Endodermal cell (in vitro differentiated cells): Measurements from ENCODE around the gene RCAN2. TPM values are rescaled to one million over a fixed set of nuclear protein-coding genes. Genes with fewer than 3 reads are reported as not detected.

Experiments used
- DNase-seq: peaks from one replicate; pipeline ENCODE4 v3.0.0-alpha.2; 2017
- H3K27ac ChIP-seq: 2 replicates; pipeline ENCODE4 v1.5.1; 2013; ENCODE audit warnings: mild to moderate bottlenecking, low read depth, low read length, moderate library complexity
- H3K27me3 ChIP-seq: 2 replicates; pipeline ENCODE4 v1.6.1; 2013; ENCODE audit warnings: mild to moderate bottlenecking, low read length, moderate library complexity; ENCODE audit not compliant: insufficient read depth, control insufficient read depth, poor library complexity, severe bottlenecking
- H3K36me3 ChIP-seq: 2 replicates; pipeline ENCODE4 v1.7.0; 2013; ENCODE audit warnings: mild to moderate bottlenecking, low read length, moderate library complexity; ENCODE audit not compliant: control insufficient read depth, insufficient read depth
- H3K4me1 ChIP-seq: one replicate; pipeline ENCODE4 v1.7.0; 2013; ENCODE audit warnings: low read length; ENCODE audit not compliant: control insufficient read depth, insufficient read depth
- H3K4me3 ChIP-seq: 2 replicates; pipeline ENCODE4 v1.5.1; 2013; ENCODE audit warnings: mild to moderate bottlenecking, low read length, moderate library complexity
- H3K9ac ChIP-seq: 2 replicates; pipeline ENCODE4 v1.6.1; 2013; ENCODE audit warnings: mild to moderate bottlenecking, low read length, moderate library complexity; ENCODE audit not compliant: poor library complexity, severe bottlenecking; ENCODE audit errors: extremely low read depth
- H3K9me3 ChIP-seq: 2 replicates; pipeline ENCODE4 v1.6.1; 2013; ENCODE audit warnings: mild to moderate bottlenecking, low read length, moderate library complexity; ENCODE audit not compliant: control insufficient read depth
- H3K27ac Mint-ChIP-seq: 2 replicates; pipeline ENCODE4 v1.8.0; 2020; ENCODE audit warnings: mixed read lengths
- H3K27me3 Mint-ChIP-seq: 2 replicates; pipeline ENCODE4 v1.8.0; 2021; ENCODE audit warnings: mild to moderate bottlenecking, mixed read lengths; ENCODE audit not compliant: insufficient read depth
- H3K36me3 Mint-ChIP-seq: 2 replicates; pipeline ENCODE4 v1.8.0; 2020; ENCODE audit warnings: low read depth, mixed read lengths
- H3K4me1 Mint-ChIP-seq: 2 replicates; pipeline ENCODE4 v1.8.0; 2020; ENCODE audit warnings: mixed read lengths
- H3K4me3 Mint-ChIP-seq: 2 replicates; pipeline ENCODE4 v1.8.0; 2020; ENCODE audit warnings: mild to moderate bottlenecking, moderate library complexity, mixed read lengths
- H3K9me3 Mint-ChIP-seq: 2 replicates; pipeline ENCODE4 v1.8.0; 2020; ENCODE audit warnings: mild to moderate bottlenecking, mixed read lengths
- CTCF ChIP-seq: fragments of 200-600 bp; sonication (generic); conservative IDR thresholded peaks from 2 replicates; pipeline ENCODE4 v1.5.0; 2021; ENCODE audit warnings: antibody characterized with exemption, mild to moderate bottlenecking
- WGBS, 2 experiments: methylation state at CpG; one replicate each; pipeline versions ENCODE4 v1.1.5 to v1.1.7; 2013; ENCODE audit warnings: missing lambda C conversion rate in 2 of 2, mixed read lengths in 1 of 2; ENCODE audit not compliant: insufficient coverage in 1 of 2, insufficient read length in 1 of 2; 5-methylcytosine and 5-hydroxymethylcytosine counted together
- total RNA-seq, 2 donors: library from RNA; stranded (reverse); fragmentation: NEBNext Ultra II Directional in 1 of 2; extraction: Animal tissue kit (Norgen Biotek cat#: 25700) in 1 of 2; gene quantifications; 2 replicates in 1 of 2; 3 replicates in 1 of 2; pipeline ENCODE4 v1.2.1, GENCODE V29; 2021

Gene RCAN2
- total RNA-seq, 2 donors from 2014 or later = 15.7 to 16.7 TPM

GRCh38 chr6:46513533-46513932 is 22.3 kb upstream of the RCAN2 start:
- H3K4me1 Mint-ChIP-seq = no peaks in the 10 kb centered on the region
- no peak overlapping the region for H3K9ac ChIP-seq
- 91 to 100% methylated on average over 1 to 2 of the region's 2 CpGs for WGBS, 2 experiments
- H3K27me3 Mint-ChIP-seq = no peaks in the 10 kb centered on the region
- no peak overlapping the region for H3K27ac ChIP-seq
- no peak for TF ChIP-seq CTCF
- no peak for DNase-seq
- no peak overlapping the region for H3K4me3 Mint-ChIP-seq
- H3K9me3 Mint-ChIP-seq = no peaks in the 10 kb centered on the region
- no peak overlapping the region for H3K27ac Mint-ChIP-seq
- no peak overlapping the region for H3K4me3 ChIP-seq
- H3K36me3 ChIP-seq = no peaks in the 10 kb centered on the region
- no peaks in the 10 kb centered on the region for H3K4me1 ChIP-seq
- H3K36me3 Mint-ChIP-seq = no peaks in the 10 kb centered on the region
- H3K27me3 ChIP-seq = no peaks in the 10 kb centered on the region
- no peaks in the 10 kb centered on the region for H3K9me3 ChIP-seq

GRCh38 chr6:46511320-46511719 is 20.1 kb upstream of the RCAN2 start:
- H3K9me3 Mint-ChIP-seq = no peaks in the 10 kb centered on the region

GRCh38 chr6:46510651-46511050 is 19.4 kb upstream of the RCAN2 start:
- no peak for TF ChIP-seq CTCF
- Histone ChIP-seq H3K9ac (no peak overlapping the region), H3K27me3 (no peaks in the 10 kb centered on the region), H3K4me3 (no peak overlapping the region), H3K9me3 (no peaks in the 10 kb centered on the region), H3K4me1 (no peaks in the 10 kb centered on the region), H3K36me3 (no peaks in the 10 kb centered on the region), H3K27ac (no peak overlapping the region)
- Mint-ChIP-seq H3K36me3 (no peaks in the 10 kb centered on the region), H3K9me3 (no peaks in the 10 kb centered on the region), H3K4me3 (no peak overlapping the region), H3K27me3 (no peaks in the 10 kb centered on the region), H3K4me1 (no peaks in the 10 kb centered on the region), H3K27ac (no peak overlapping the region)
- no peak for DNase-seq

More at GRCh38 chr6:46511320-46511719, 20.1 kb upstream of the RCAN2 start:
- no peaks in the 10 kb centered on the region for H3K27me3 Mint-ChIP-seq
- Histone ChIP-seq H3K4me3 (no peak overlapping the region), H3K36me3 (no peaks in the 10 kb centered on the region), H3K27ac (no peak overlapping the region), H3K9me3 (no peaks in the 10 kb centered on the region), H3K4me1 (no peaks in the 10 kb centered on the region), H3K9ac (no peak overlapping the region), H3K27me3 (no peaks in the 10 kb centered on the region)
- DNase-seq = no peak
- no peak overlapping the region for H3K4me3 Mint-ChIP-seq
- no peaks in the 10 kb centered on the region for H3K4me1 Mint-ChIP-seq
- TF ChIP-seq CTCF = no peak
- H3K36me3 Mint-ChIP-seq = no peaks in the 10 kb centered on the region
- H3K27ac Mint-ChIP-seq = no peak overlapping the region
- 92 to 95% methylated on average over 7 of the region's 7 CpGs for WGBS, 2 experiments
